HCT116 (cell line): ENCODE measurements around the gene LRRC1. TPM values are rescaled to one million over a fixed set of nuclear protein-coding genes. Genes with fewer than 3 reads are reported as not detected.

Source experiments
- ATAC-seq: fragments of 200-7000 bp; cut with Tn5 transposase; 2 replicates; pipeline ENCODE4 v1.9.1; 2020; ENCODE audit warnings: mild to moderate bottlenecking, moderate library complexity
- BruUV-seq: library from RNA; stranded (reverse); fragments of 400-500 nt; replicated peaks from 2 replicates; lab custom pipeline; 2021; lab: Mats Ljungman, UMichigan
- CTCF ChIA-PET: fragments of 300-600 bp; sonication (Branson Sonifier 250); formaldehyde crosslinking; loops from one replicate; lab custom pipeline; 2021; ENCODE audit warnings: antibody characterized with exemption; lab: Charles Lee
- POLR2A ChIA-PET: fragments of 300-600, 350-600 bp; sonication (Branson Sonifier 250); formaldehyde crosslinking; loops from one replicate; lab custom pipeline; 2021; ENCODE audit warnings: antibody characterized with exemption; lab: Charles Lee
- RAD21 ChIA-PET, 2 experiments: fragments of 300-600 bp; sonication (Branson Sonifier 250); formaldehyde crosslinking; loops; one replicate each; lab custom pipeline; 2023; ENCODE audit warnings: low total read pairs in 2 of 2; ENCODE audit not compliant: uncharacterized antibody in 2 of 2, unreplicated experiment in 2 of 2, low non-redundant PET in 1 of 2; lab: Charles Lee
- DNase-seq: peaks from one replicate; pipeline ENCODE4 v3.0.0-alpha.2; 2010; ENCODE audit warnings: low read depth, low spot score
- H2AFZ ChIP-seq: fragments of 200-600 bp; shearing (Covaris generic), sonication (generic); 2 replicates; pipeline ENCODE4 v1.6.1; 2017; ENCODE audit warnings: low read depth, mixed run types, mixed read lengths, antibody characterized with exemption, low read length; ENCODE audit not compliant: poor library complexity, severe bottlenecking
- H3K27ac ChIP-seq: 2 replicates; pipeline ENCODE4 v1.5.1; 2012; ENCODE audit warnings: low read depth, low read length
- H3K27me3 ChIP-seq: fragments of 200-600 bp; sonication (generic); 2 replicates; pipeline ENCODE4 v1.6.1; 2016; ENCODE audit warnings: mixed run types, low read length, mixed read lengths; ENCODE audit not compliant: insufficient read depth
- H3K36me3 ChIP-seq, 2 experiments: fragments of 200-500 bp in 1 of 2; fragments of 200-600 bp in 1 of 2; sonication (Bioruptor generic) in 1 of 2; sonication (generic) in 1 of 2; 2 replicates each; pipeline versions ENCODE4 v1.5.1 to v1.6.1; 2014 to 2016; ENCODE audit warnings: low read length in 2 of 2, inconsistent platforms in 1 of 2, mixed read lengths in 1 of 2, mixed run types in 1 of 2; ENCODE audit not compliant: insufficient read depth in 2 of 2, control insufficient read depth in 1 of 2
- H3K4me1 ChIP-seq, 2 experiments: fragments of 200-600 bp in 1 of 2; sonication (generic) in 1 of 2; 2 replicates each; pipeline versions ENCODE4 v1.5.1 to v1.6.1; 2012 to 2017; ENCODE audit warnings: low read length in 2 of 2, inconsistent platforms in 1 of 2, mild to moderate bottlenecking in 1 of 2, mixed read lengths in 1 of 2, mixed run types in 1 of 2, moderate library complexity in 1 of 2; ENCODE audit not compliant: insufficient read depth in 2 of 2, control insufficient read depth in 1 of 2
- H3K4me2 ChIP-seq: fragments of 200-600 bp; sonication (generic); 2 replicates; pipeline ENCODE4 v1.6.1; 2017; ENCODE audit warnings: mixed run types, low read length, mixed read lengths
- H3K4me3 ChIP-seq, 2 experiments: fragments of 200-600 bp in 1 of 2; sonication (generic) in 1 of 2; replicated peaks in 1 of 2; 2 replicates each; pipeline ENCODE4 v1.5.1; 2011 to 2016; ENCODE audit warnings: low read length in 2 of 2, control low read depth in 1 of 2, low read depth in 1 of 2, mild to moderate bottlenecking in 1 of 2, mixed read lengths in 1 of 2, mixed run types in 1 of 2
- H3K79me2 ChIP-seq: fragments of 200-600 bp; sonication (generic); 2 replicates; pipeline ENCODE4 v1.6.1; 2017; ENCODE audit warnings: mild to moderate bottlenecking, mixed run types, low read length, moderate library complexity, mixed read lengths; ENCODE audit not compliant: insufficient read depth
- H3K9ac ChIP-seq: fragments of 200-600 bp; sonication (generic); 2 replicates; pipeline ENCODE4 v1.6.1; 2016; ENCODE audit warnings: low read length, mixed read lengths
- H3K9me2 ChIP-seq: fragments of 200-600 bp; sonication (generic), shearing (Covaris generic); 2 replicates; pipeline ENCODE4 v1.6.1; 2017; ENCODE audit warnings: mixed run types, mild to moderate bottlenecking, moderate library complexity; ENCODE audit not compliant: insufficient read depth
- H3K9me3 ChIP-seq, 2 experiments: fragments of 200-500 bp in 1 of 2; fragments of 200-600 bp in 1 of 2; sonication (Bioruptor generic) in 1 of 2; sonication (generic) in 1 of 2; 2 replicates each; pipeline ENCODE4 v1.6.1; 2014 to 2017; ENCODE audit warnings: low read length in 2 of 2, mixed read lengths in 2 of 2, inconsistent platforms in 1 of 2, low read depth in 1 of 2, mild to moderate bottlenecking in 1 of 2, mixed run types in 1 of 2, moderate library complexity in 1 of 2; ENCODE audit not compliant: control insufficient read depth in 1 of 2, insufficient read depth in 1 of 2
- H4K20me1 ChIP-seq: fragments of 200-600 bp; sonication (generic), shearing (Covaris generic); 2 replicates; pipeline ENCODE4 v1.6.1; 2017; ENCODE audit warnings: mixed run types, mild to moderate bottlenecking, moderate library complexity; ENCODE audit not compliant: insufficient read depth
- CEBPB ChIP-seq: IDR thresholded peaks from 2 replicates; pipeline ENCODE4 v1.6.1; 2012; ENCODE audit warnings: low read depth
- CTCF ChIP-seq, 3 experiments: fragments of 200-600 bp in 1 of 3; sonication (generic) in 1 of 3; IDR thresholded peaks in 2 of 3; conservative IDR thresholded peaks in 1 of 3; 2 replicates each; pipeline ENCODE4 v1.5.1; 2012 to 2017; ENCODE audit warnings: low read depth in 2 of 3, low read length in 2 of 3, antibody characterized with exemption in 1 of 3, borderline replicate concordance in 1 of 3, control low read depth in 1 of 3, mild to moderate bottlenecking in 1 of 3, mixed read lengths in 1 of 3, mixed run types in 1 of 3, moderate library complexity in 1 of 3; ENCODE audit not compliant: insufficient read depth in 1 of 3
- EGR1 ChIP-seq: IDR thresholded peaks from 2 replicates; pipeline ENCODE4 v1.6.1; 2012; ENCODE audit warnings: low read depth
- ELF1 ChIP-seq: IDR thresholded peaks from 2 replicates; pipeline ENCODE4 v1.6.1; 2012; ENCODE audit warnings: low read depth, borderline replicate concordance
- EZH2 ChIP-seq: fragments of 200-600 bp; sonication (generic); IDR thresholded peaks from 2 replicates; pipeline ENCODE4 v1.6.1; 2017; ENCODE audit warnings: antibody characterized with exemption, mixed run types
- EZH2phosphoT487 ChIP-seq: fragments of 200-600 bp; IDR thresholded peaks from 2 replicates; pipeline ENCODE4 v1.6.1; 2018; ENCODE audit warnings: antibody characterized with exemption, borderline replicate concordance
- FOSL1 ChIP-seq: IDR thresholded peaks from 2 replicates; pipeline ENCODE4 v1.6.1; 2012; ENCODE audit warnings: low read depth
- JUND ChIP-seq: IDR thresholded peaks from 2 replicates; pipeline ENCODE4 v1.6.1; 2012
- POLR2A ChIP-seq: IDR thresholded peaks from 2 replicates; pipeline ENCODE4 v1.7.0; 2011; ENCODE audit warnings: borderline replicate concordance; ENCODE audit not compliant: insufficient read depth, insufficient read length; ENCODE audit errors: extremely low read depth
- POLR2AphosphoS5 ChIP-seq: IDR thresholded peaks from 2 replicates; pipeline ENCODE4 v1.6.1; 2011; ENCODE audit warnings: mild to moderate bottlenecking, low read depth, low read length, moderate library complexity
- SIN3A ChIP-seq: IDR thresholded peaks from 2 replicates; pipeline ENCODE4 v1.6.1; 2012; ENCODE audit warnings: low read depth
- SP1 ChIP-seq: IDR thresholded peaks from 2 replicates; pipeline ENCODE4 v1.6.1; 2012; ENCODE audit warnings: low read depth
- SRF ChIP-seq: IDR thresholded peaks from 2 replicates; pipeline ENCODE4 v1.6.1; 2012; ENCODE audit warnings: low read depth
- TCF7L2 ChIP-seq: IDR thresholded peaks from 2 replicates; pipeline ENCODE4 v1.7.0; 2011; ENCODE audit warnings: borderline replicate concordance, inconsistent platforms; ENCODE audit not compliant: insufficient read depth, insufficient read length; ENCODE audit errors: extremely low read depth
- ZFX ChIP-seq: fragments of 450-650 bp; IDR thresholded peaks from 2 replicates; pipeline ENCODE4 v1.6.1; 2017
- ZNF274 ChIP-seq: fragments of 200-500 bp; sonication (Bioruptor generic); IDR thresholded peaks from 2 replicates; pipeline ENCODE4 v1.6.1; 2014; ENCODE audit warnings: mild to moderate bottlenecking, low read depth, low read length, inconsistent platforms
- intact Hi-C: fragments of 100-400 bp; cut with micrococcal nuclease; formaldehyde crosslinking; loops from 2 replicates; pipeline ENCODE4 v1.10.0; 2022
- total RNA-seq: library from RNA; stranded (reverse); gene quantifications from one replicate; pipeline ENCODE4 v1.2.1, GENCODE V29; 2021; ENCODE audit not compliant: unreplicated experiment
- TF ChIP-seq, protein P1 (sequence below): IDR thresholded peaks from 2 replicates; pipeline ENCODE4 v1.6.1; 2011; ENCODE audit warnings: mild to moderate bottlenecking, low read length, moderate library complexity; ENCODE audit not compliant: insufficient replicate concordance; ENCODE audit errors: extremely low read depth
- TF ChIP-seq, protein P2 (sequence below): IDR thresholded peaks from 2 replicates; pipeline ENCODE4 v1.6.1; 2012
- TF ChIP-seq, protein P3 (sequence below): IDR thresholded peaks from 2 replicates; pipeline ENCODE4 v1.6.1; 2012
- TF ChIP-seq, protein P4 (sequence below): IDR thresholded peaks from 2 replicates; pipeline ENCODE4 v1.6.1; 2012; ENCODE audit warnings: low read depth

Gene LRRC1
- total RNA-seq, 1 experiment from 2014 or later = 19.8 TPM

- no peak for TF ChIP-seq CTCF (IDR thresholded peaks at IDR 0.05 in 2 of 3, conservative IDR thresholded peaks at IDR 0.05 in 1 of 3; ENCODE audit: borderline replicate concordance in 1 of 3, insufficient read depth in 1 of 3, low read depth in 2 of 3, low read length in 2 of 3)
Observed at GRCh38 chr6:53919881-53920360, 125.1 kb downstream of the LRRC1 start (continued).

DNA sequence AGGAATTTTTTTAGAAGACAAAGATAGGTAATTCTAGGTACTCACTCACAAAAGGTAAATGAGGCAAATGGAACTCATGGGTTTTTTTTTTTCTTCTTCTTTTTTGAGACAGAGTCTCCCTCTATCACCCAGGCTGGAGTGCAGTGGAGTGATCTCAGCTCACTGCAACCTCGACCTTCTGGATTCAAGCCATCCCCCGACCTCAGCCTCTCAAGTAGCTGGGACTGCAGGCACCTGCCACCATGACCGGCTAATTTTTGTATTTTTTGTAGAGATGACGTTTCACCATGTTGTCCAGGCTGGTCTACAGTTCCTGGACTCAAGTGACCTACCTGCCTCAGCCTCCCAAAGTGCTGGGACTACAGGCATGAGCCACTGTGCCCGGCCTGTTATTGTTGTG, 126.1 kb downstream of the LRRC1 start:
- H3K4me3 ChIP-seq = no peak overlapping the region
- peaks cover 10 to 11% of the 10 kb centered on the region in 2 experiments; a peak in 3 of 4 replicates for H3K4me1 ChIP-seq
- ATAC-seq = no peak
- intact Hi-C loops = no loop called here
- 0 out of 4 replicates have a peak, but pooled peaks cover 0 to 2% of the 10 kb centered on the region in 2 experiments for H3K36me3 ChIP-seq
- H3K27ac ChIP-seq = no peak overlapping the region
- H2AFZ ChIP-seq = no peak overlapping the region
- no peaks in the 10 kb centered on the region for H3K9me2 ChIP-seq
- RAD21 ChIA-PET = no interaction called here
- TF ChIP-seq POLR2A = no peak
- TF ChIP-seq JUND = no peak
- no peak for TF ChIP-seq POLR2AphosphoS5
- TF ChIP-seq ZFX = no peak
- no peak for TF ChIP-seq ELF1
- no peak for TF ChIP-seq SP1
- TF ChIP-seq EGR1 = no peak
- TF ChIP-seq FOSL1 = no peak
- TF ChIP-seq EZH2phosphoT487 = no peak
- TF ChIP-seq, protein P1, sequence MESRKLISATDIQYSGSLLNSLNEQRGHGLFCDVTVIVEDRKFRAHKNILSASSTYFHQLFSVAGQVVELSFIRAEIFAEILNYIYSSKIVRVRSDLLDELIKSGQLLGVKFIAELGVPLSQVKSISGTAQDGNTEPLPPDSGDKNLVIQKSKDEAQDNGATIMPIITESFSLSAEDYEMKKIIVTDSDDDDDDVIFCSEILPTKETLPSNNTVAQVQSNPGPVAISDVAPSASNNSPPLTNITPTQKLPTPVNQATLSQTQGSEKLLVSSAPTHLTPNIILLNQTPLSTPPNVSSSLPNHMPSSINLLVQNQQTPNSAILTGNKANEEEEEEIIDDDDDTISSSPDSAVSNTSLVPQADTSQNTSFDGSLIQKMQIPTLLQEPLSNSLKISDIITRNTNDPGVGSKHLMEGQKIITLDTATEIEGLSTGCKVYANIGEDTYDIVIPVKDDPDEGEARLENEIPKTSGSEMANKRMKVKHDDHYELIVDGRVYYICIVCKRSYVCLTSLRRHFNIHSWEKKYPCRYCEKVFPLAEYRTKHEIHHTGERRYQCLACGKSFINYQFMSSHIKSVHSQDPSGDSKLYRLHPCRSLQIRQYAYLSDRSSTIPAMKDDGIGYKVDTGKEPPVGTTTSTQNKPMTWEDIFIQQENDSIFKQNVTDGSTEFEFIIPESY = no peak
- TF ChIP-seq CEBPB = no peak
- TF ChIP-seq, protein P2, sequence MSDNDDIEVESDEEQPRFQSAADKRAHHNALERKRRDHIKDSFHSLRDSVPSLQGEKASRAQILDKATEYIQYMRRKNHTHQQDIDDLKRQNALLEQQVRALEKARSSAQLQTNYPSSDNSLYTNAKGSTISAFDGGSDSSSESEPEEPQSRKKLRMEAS = no peak
- TF ChIP-seq, protein P3, sequence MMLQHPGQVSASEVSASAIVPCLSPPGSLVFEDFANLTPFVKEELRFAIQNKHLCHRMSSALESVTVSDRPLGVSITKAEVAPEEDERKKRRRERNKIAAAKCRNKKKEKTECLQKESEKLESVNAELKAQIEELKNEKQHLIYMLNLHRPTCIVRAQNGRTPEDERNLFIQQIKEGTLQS = no peak
- TF ChIP-seq, protein P4, sequence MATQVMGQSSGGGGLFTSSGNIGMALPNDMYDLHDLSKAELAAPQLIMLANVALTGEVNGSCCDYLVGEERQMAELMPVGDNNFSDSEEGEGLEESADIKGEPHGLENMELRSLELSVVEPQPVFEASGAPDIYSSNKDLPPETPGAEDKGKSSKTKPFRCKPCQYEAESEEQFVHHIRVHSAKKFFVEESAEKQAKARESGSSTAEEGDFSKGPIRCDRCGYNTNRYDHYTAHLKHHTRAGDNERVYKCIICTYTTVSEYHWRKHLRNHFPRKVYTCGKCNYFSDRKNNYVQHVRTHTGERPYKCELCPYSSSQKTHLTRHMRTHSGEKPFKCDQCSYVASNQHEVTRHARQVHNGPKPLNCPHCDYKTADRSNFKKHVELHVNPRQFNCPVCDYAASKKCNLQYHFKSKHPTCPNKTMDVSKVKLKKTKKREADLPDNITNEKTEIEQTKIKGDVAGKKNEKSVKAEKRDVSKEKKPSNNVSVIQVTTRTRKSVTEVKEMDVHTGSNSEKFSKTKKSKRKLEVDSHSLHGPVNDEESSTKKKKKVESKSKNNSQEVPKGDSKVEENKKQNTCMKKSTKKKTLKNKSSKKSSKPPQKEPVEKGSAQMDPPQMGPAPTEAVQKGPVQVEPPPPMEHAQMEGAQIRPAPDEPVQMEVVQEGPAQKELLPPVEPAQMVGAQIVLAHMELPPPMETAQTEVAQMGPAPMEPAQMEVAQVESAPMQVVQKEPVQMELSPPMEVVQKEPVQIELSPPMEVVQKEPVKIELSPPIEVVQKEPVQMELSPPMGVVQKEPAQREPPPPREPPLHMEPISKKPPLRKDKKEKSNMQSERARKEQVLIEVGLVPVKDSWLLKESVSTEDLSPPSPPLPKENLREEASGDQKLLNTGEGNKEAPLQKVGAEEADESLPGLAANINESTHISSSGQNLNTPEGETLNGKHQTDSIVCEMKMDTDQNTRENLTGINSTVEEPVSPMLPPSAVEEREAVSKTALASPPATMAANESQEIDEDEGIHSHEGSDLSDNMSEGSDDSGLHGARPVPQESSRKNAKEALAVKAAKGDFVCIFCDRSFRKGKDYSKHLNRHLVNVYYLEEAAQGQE = no peak
- no peak for TF ChIP-seq ZNF274
- no peak for TF ChIP-seq TCF7L2
- no peak for TF ChIP-seq SRF
- no peak for TF ChIP-seq SIN3A
- no peak for TF ChIP-seq EZH2
- POLR2A ChIA-PET = no interaction called here
- H3K9ac ChIP-seq = no peak overlapping the region
- CTCF ChIA-PET = no interaction called here
- no TSS peak for BruUV-seq
- no peaks in the 10 kb centered on the region for H4K20me1 ChIP-seq
- no peaks in the 10 kb centered on the region for H3K9me3 ChIP-seq
- H3K79me2 ChIP-seq = no peaks in the 10 kb centered on the region
- H3K4me2 ChIP-seq = no peak overlapping the region
- DNase-seq = no peak
- H3K27me3 ChIP-seq = no peaks in the 10 kb centered on the region
